Heart left ventricle (tissue), 16 donors: Measurements from ENCODE around the gene UEVLD. TPM values are rescaled to one million over a fixed set of nuclear protein-coding genes. Genes with fewer than 3 reads are reported as not detected.

Experiments used
- ATAC-seq, 4 donors: fragments of 200-7000 bp; cut with Tn5 transposase; one replicate each; pipeline ENCODE4 v1.9.1; 2020 to 2022; ENCODE audit warnings: moderate library complexity in 4 of 4, mild to moderate bottlenecking in 3 of 4, moderate number of reproducible peaks in 1 of 4
- DNase-seq, 5 donors: peaks; one replicate each; pipeline ENCODE4 v3.0.0-alpha.2; 2020
- H3K27ac ChIP-seq, 12 donors: fragments of 200-600 bp; sonication (generic) in 4 of 12; one replicate each; pipeline versions ENCODE4 v1.5.0 to v1.8.0; 2016 to 2022; ENCODE audit warnings: mild to moderate bottlenecking in 2 of 12
- H3K27me3 ChIP-seq, 9 donors: fragments of 200-600 bp; sonication (generic) in 2 of 9; one replicate each; pipeline versions ENCODE4 v1.5.1 to v1.8.0; 2016 to 2022; ENCODE audit warnings: mild to moderate bottlenecking in 3 of 9
- H3K36me3 ChIP-seq, 9 donors: fragments of 200-600 bp; sonication (generic) in 2 of 9; one replicate each; pipeline versions ENCODE4 v1.5.0 to v1.8.0; 2018 to 2022; ENCODE audit warnings: mild to moderate bottlenecking in 2 of 9
- H3K4me1 ChIP-seq, 12 donors: fragments of 200-600 bp; sonication (generic) in 4 of 12; one replicate each; pipeline versions ENCODE4 v1.5.0 to v1.8.0; 2016 to 2022; ENCODE audit warnings: mild to moderate bottlenecking in 3 of 12
- H3K4me3 ChIP-seq, 12 donors: fragments of 200-600 bp; sonication (generic) in 4 of 12; one replicate each; pipeline versions ENCODE4 v1.5.0 to v1.8.0; 2017 to 2022; ENCODE audit warnings: mild to moderate bottlenecking in 9 of 12, moderate library complexity in 4 of 12
- H3K9me3 ChIP-seq, 12 donors: fragments of 200-600 bp; sonication (generic) in 4 of 12; one replicate each; pipeline versions ENCODE4 v1.5.0 to v1.8.0; 2016 to 2022; ENCODE audit warnings: mild to moderate bottlenecking in 1 of 12
- CTCF ChIP-seq, 12 donors: fragments of 200-600 bp; sonication (generic) in 4 of 12; IDR thresholded peaks; one replicate each; pipeline versions ENCODE4 v1.5.0 to v1.8.0; 2018 to 2022; ENCODE audit warnings: antibody characterized with exemption in 12 of 12, mild to moderate bottlenecking in 5 of 12
- POLR2A ChIP-seq, 2 donors: fragments of 450-650 bp; IDR thresholded peaks; one replicate each; pipeline ENCODE4 v1.6.1; 2017; ENCODE audit warnings: antibody characterized with exemption in 2 of 2, mild to moderate bottlenecking in 2 of 2, moderate library complexity in 2 of 2
- WGBS, 4 donors: extraction: QIAGEN DNeasy Blood & Tissue Kit in 2 of 4; methylation state at CpG; one replicate each; pipeline versions ENCODE4 v1.1.5 to v1.1.7; 2013 to 2018; 5-methylcytosine and 5-hydroxymethylcytosine counted together
- intact Hi-C, 10 donors: fragments of 100-400 bp; cut with DNase I; formaldehyde crosslinking; loops; one replicate each; pipeline versions ENCODE4 v1.11.1 to v1.14.2; 2022
- polyA plus RNA-seq, 2 donors: library from polyadenylated mRNA; stranded (reverse); fragments of 200-250 nt; gene quantifications; one replicate each; pipeline ENCODE4 v1.2.3, GENCODE V29; 2013
- total RNA-seq, 9 donors: library from RNA; depleted of rRNA in 2 of 9; stranded (reverse); fragments of >200 nt in 2 of 9; fragmentation: NEBNext Ultra II Directional in 3 of 9; extraction: Animal tissue kit (Norgen Biotek cat#: 25700) in 3 of 9; gene quantifications; one replicate each; pipeline versions ENCODE4 v1.1.0 to v1.2.4, GENCODE V29; 2016 to 2023
- donor health status: ischemic (EF 13 %, LVEDD 7.1; RV severe dilation, severe dysfunction).
- donor health status: healthy with polysubstance abuse.
- donor health status: DM: no; HTN: yes; CAD: no.
- donor health status: DM: no; HTN: no; CAD: no.
- donor health status: ischemic (EF 25% LVEDD 6.9; RV normal size, moderate dysfunction).
- donor health status: ischemic (EF 25% LVEDD 5.7; RV mildly dilated, moderate dysfunction).
- donor health status: healthy.
- donor health status: DM: yes; HTN: yes; CAD: no.
- donor health status: ischemic (EF 35%, LVEDD 5.7; RV mildly dilated, moderate dysfunction).
- donor health status: nonischemic (EF 11% LVEDD 7.7; RV severe dilation, severe dysfunction).
- donor health status: DM: yes; HTN: yes; CAD: no.
- donor health status: PGD.
- donor health status: ischemic (EF 29% LVEDD 5.4; RV normal size, mild dysfunction).
- donor health status: nonischemic (EF 23%, LVEDD 6.1; RV moderate dilation, normal function).

Gene UEVLD
- total and polyA plus RNA-seq, 11 donors = 4.3 to 37.8 (median 20.2) TPM

- H3K27me3 ChIP-seq = no peaks in the 10 kb centered on the region
- no peak overlapping the region for H3K27ac ChIP-seq
- no peaks in the 10 kb centered on the region for H3K4me1 ChIP-seq
- ATAC-seq (no peak), DNase-seq (no peak)
- H3K4me3 ChIP-seq = no peak overlapping the region
- TF ChIP-seq POLR2A (IDR thresholded peaks at IDR 0.05) (no peak), CTCF (IDR thresholded peaks at IDR 0.05) (no peak)
- intact Hi-C loops = no loop called here
- 95 to 98% (median 97%) methylated on average over 3 of the region's 3 CpGs for WGBS, 4 donors
- H3K36me3 ChIP-seq = peaks cover 0 to 99% (median 80%) of the 10 kb centered on the region in 9 donors
- H3K9me3 ChIP-seq = no peaks in the 10 kb centered on the region
Observed at GRCh38 chr11:18567081-18567480, 21.5 kb downstream of the UEVLD start.

GRCh38 chr11:18566406-18566805 lies 22.1 kb downstream of the UEVLD start:
- Histone ChIP-seq H3K9me3 (no peaks in the 10 kb centered on the region), H3K27me3 (no peaks in the 10 kb centered on the region), H3K4me3 (no peak overlapping the region), H3K4me1 (no peaks in the 10 kb centered on the region), H3K36me3 (peaks cover 0 to 99% (median 78%) of the 10 kb centered on the region in 9 donors), H3K27ac (no peak overlapping the region)
- intact Hi-C loops = no loop called here
- DNase-seq (no peak), ATAC-seq (no peak)
- TF ChIP-seq POLR2A (IDR thresholded peaks at IDR 0.05) (no peak), CTCF (IDR thresholded peaks at IDR 0.05) (no peak)

DNA sequence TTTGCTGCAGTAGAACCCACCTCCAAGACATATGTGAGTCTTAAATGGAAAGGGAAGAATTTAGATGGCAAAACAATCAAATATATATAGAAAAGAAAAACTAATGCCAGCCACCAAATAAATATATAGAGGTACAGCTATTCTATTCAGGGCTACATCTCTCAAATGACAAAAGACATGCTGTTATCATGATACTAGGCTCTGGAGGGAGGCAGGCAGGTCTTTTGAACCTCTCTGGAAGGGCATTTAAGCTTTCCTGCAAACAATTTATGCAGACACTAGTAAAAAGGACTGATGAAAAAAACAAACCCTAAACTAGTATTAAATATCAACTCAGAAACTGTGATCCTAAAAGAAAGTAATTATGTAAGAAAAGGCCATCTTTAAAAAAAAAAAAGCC lies 24.4 kb downstream of the UEVLD start:
- no peak for TF ChIP-seq POLR2A (IDR thresholded peaks at IDR 0.05)
- no peak for TF ChIP-seq CTCF (IDR thresholded peaks at IDR 0.05)
- Histone ChIP-seq H3K4me1 (no peaks in the 10 kb centered on the region), H3K27ac (no peak overlapping the region), H3K4me3 (no peak overlapping the region), H3K27me3 (no peaks in the 10 kb centered on the region), H3K9me3 (no peaks in the 10 kb centered on the region), H3K36me3 (peaks cover 0 to 97% (median 76%) of the 10 kb centered on the region in 9 donors)
- no peak for ATAC-seq
- intact Hi-C loops = no loop called here
- DNase-seq = no peak

DNA sequence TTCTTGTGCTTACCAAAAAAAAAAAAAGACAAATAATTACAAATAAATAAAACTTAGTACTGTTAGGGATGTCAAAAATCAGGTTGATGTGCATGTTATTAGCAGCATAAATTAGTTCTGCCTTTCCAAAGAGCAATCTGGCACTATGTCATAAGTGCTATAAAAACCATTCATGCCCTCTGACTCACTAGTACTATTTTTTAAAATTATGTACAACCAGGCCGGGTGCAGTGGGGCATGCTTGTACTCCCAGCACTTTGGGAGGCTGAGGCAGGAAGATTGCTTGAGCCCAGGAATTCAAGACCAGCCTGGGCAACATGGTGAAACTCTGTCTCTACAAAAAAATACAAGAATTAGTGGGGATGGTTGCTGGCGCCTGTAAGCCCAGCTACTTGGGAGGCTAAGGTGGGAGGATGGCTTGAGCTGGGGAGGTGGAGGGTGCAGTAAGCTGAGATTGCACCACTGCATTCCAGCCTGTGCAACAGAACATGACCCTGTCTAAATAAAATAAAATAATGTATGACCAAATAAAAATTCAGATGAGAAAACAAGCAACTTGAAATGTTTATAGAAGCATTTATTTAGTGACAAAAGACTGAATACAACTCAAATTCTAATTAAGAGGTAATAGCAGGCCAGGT lies 25.3 kb downstream of the UEVLD start:
- ATAC-seq = no peak

More for the DNA sequence above, 25.3 kb downstream of the UEVLD start:
- intact Hi-C loops = no loop called here
- WGBS, 4 donors = 90 to 94% (median 93%) methylated on average over 2 of the region's 2 CpGs
- no peak for DNase-seq
- Histone ChIP-seq H3K4me1 (no peaks in the 10 kb centered on the region), H3K9me3 (no peaks in the 10 kb centered on the region), H3K4me3 (no peak overlapping the region), H3K36me3 (peaks cover 0 to 97% (median 79%) of the 10 kb centered on the region in 9 donors), H3K27me3 (no peaks in the 10 kb centered on the region), H3K27ac (no peak overlapping the region)
- TF ChIP-seq CTCF (IDR thresholded peaks at IDR 0.05) (no peak), POLR2A (IDR thresholded peaks at IDR 0.05) (no peak)
